Activated T-cell treated with anti-CD3 and anti-CD28 coated beads, Interleukin-2, amount 50 U/mL, for 24 hours (primary cell): Measurements from ENCODE around the gene CPZ.

Source experiments
- DNase-seq: peaks from one replicate; pipeline ENCODE4 v3.0.0-alpha.2; 2020
- H3K27ac Mint-ChIP-seq: 2 replicates; pipeline ENCODE4 v1.8.0; 2020; ENCODE audit warnings: mild to moderate bottlenecking, mixed read lengths
- H3K27me3 Mint-ChIP-seq: 2 replicates; pipeline ENCODE4 v1.8.0; 2020; ENCODE audit warnings: mixed read lengths
- H3K36me3 Mint-ChIP-seq: 2 replicates; pipeline ENCODE4 v1.8.0; 2020; ENCODE audit warnings: low read depth, mixed read lengths
- H3K4me1 Mint-ChIP-seq: 2 replicates; pipeline ENCODE4 v1.8.0; 2020; ENCODE audit warnings: low read depth, mixed read lengths
- H3K4me3 Mint-ChIP-seq: 2 replicates; pipeline ENCODE4 v1.8.0; 2020; ENCODE audit warnings: mild to moderate bottlenecking, moderate library complexity, mixed read lengths
- H3K9me3 Mint-ChIP-seq: 2 replicates; pipeline ENCODE4 v1.8.0; 2020; ENCODE audit warnings: mixed read lengths

The CPZ gene

GRCh38 chr4:8601556-8601955, 9.0 kb downstream of the CPZ start:
- Mint-ChIP-seq H3K9me3 (no peaks in the 10 kb centered on the region), H3K36me3 (no peaks in the 10 kb centered on the region), H3K27ac (no peak overlapping the region), H3K4me3 (no peak overlapping the region), H3K4me1 (no peaks in the 10 kb centered on the region), H3K27me3 (peaks cover 4% of the 10 kb centered on the region)
- no peak for DNase-seq

- no peaks in the 10 kb centered on the region for H3K36me3 Mint-ChIP-seq
These were observed 10.3 kb downstream of the CPZ start for GRCh38 chr4:8602686-8603430.

GRCh38 chr4:8603931-8604330, 11.4 kb downstream of the CPZ start:
- DNase-seq: no peak
- no peaks in the 10 kb centered on the region for H3K9me3 Mint-ChIP-seq
- peaks cover 4% of the 10 kb centered on the region for H3K27me3 Mint-ChIP-seq
- H3K4me3 Mint-ChIP-seq: no peak overlapping the region
- no peaks in the 10 kb centered on the region for H3K36me3 Mint-ChIP-seq
- H3K4me1 Mint-ChIP-seq: no peaks in the 10 kb centered on the region
- no peak overlapping the region for H3K27ac Mint-ChIP-seq

More at GRCh38 chr4:8602686-8603430, 10.3 kb downstream of the CPZ start:
- Mint-ChIP-seq H3K9me3 (no peaks in the 10 kb centered on the region), H3K4me3 (no peak overlapping the region), H3K27me3 (peaks cover 4% of the 10 kb centered on the region), H3K27ac (no peak overlapping the region), H3K4me1 (no peaks in the 10 kb centered on the region)
- no peak for DNase-seq

GRCh38 chr4:8605289-8605688, 12.7 kb downstream of the CPZ start:
- Mint-ChIP-seq H3K27ac (no peak overlapping the region), H3K4me3 (no peak overlapping the region), H3K36me3 (no peaks in the 10 kb centered on the region), H3K4me1 (no peaks in the 10 kb centered on the region), H3K9me3 (no peaks in the 10 kb centered on the region), H3K27me3 (peaks cover 3% of the 10 kb centered on the region)
- no peak for DNase-seq

- Mint-ChIP-seq H3K27ac (no peak overlapping the region), H3K36me3 (no peaks in the 10 kb centered on the region), H3K4me1 (no peaks in the 10 kb centered on the region), H3K4me3 (no peak overlapping the region), H3K27me3 (peaks cover 3% of the 10 kb centered on the region), H3K9me3 (no peaks in the 10 kb centered on the region)
- DNase-seq: no peak
These were observed 13.9 kb downstream of the CPZ start for GRCh38 chr4:8606476-8606875.

GRCh38 chr4:8606966-8607365, 14.4 kb downstream of the CPZ start:
- Mint-ChIP-seq H3K36me3 (no peaks in the 10 kb centered on the region), H3K9me3 (no peaks in the 10 kb centered on the region), H3K4me1 (no peaks in the 10 kb centered on the region), H3K27me3 (peaks cover 8% of the 10 kb centered on the region), H3K27ac (no peak overlapping the region), H3K4me3 (no peak overlapping the region)
- DNase-seq: no peak

GRCh38 chr4:8607603-8608481, 15.3 kb downstream of the CPZ start:
- Mint-ChIP-seq H3K36me3 (no peaks in the 10 kb centered on the region), H3K27ac (no peak overlapping the region)
- DNase-seq: peak; percentile 67

GRCh38 chr4:8608714-8609391, 16.3 kb downstream of the CPZ start:
- Mint-ChIP-seq H3K9me3 (no peaks in the 10 kb centered on the region), H3K4me1 (no peaks in the 10 kb centered on the region), H3K36me3 (no peaks in the 10 kb centered on the region), H3K27ac (no peak overlapping the region), H3K27me3 (peaks cover 8% of the 10 kb centered on the region), H3K4me3 (no peak overlapping the region)
- no peak for DNase-seq

More at GRCh38 chr4:8607603-8608481, 15.3 kb downstream of the CPZ start:
- no peaks in the 10 kb centered on the region for H3K4me1 Mint-ChIP-seq
- no peaks in the 10 kb centered on the region for H3K9me3 Mint-ChIP-seq
- H3K27me3 Mint-ChIP-seq: peaks cover 8% of the 10 kb centered on the region
- no peak overlapping the region for H3K4me3 Mint-ChIP-seq

- Mint-ChIP-seq H3K4me3 (no peak overlapping the region), H3K27ac (no peak overlapping the region), H3K4me1 (no peaks in the 10 kb centered on the region), H3K27me3 (peaks cover 8% of the 10 kb centered on the region), H3K9me3 (no peaks in the 10 kb centered on the region), H3K36me3 (no peaks in the 10 kb centered on the region)
- no peak for DNase-seq
These were observed 16.8 kb downstream of the CPZ start for GRCh38 chr4:8609406-8609805.

GRCh38 chr4:8609824-8610350, 17.3 kb downstream of the CPZ start:
- Mint-ChIP-seq H3K9me3 (no peaks in the 10 kb centered on the region), H3K27ac (no peak overlapping the region), H3K27me3 (peaks cover 8% of the 10 kb centered on the region), H3K4me1 (no peaks in the 10 kb centered on the region), H3K4me3 (no peak overlapping the region), H3K36me3 (no peaks in the 10 kb centered on the region)
- DNase-seq: no peak

- Mint-ChIP-seq H3K36me3 (no peaks in the 10 kb centered on the region), H3K4me1 (no peaks in the 10 kb centered on the region), H3K27ac (no peak overlapping the region), H3K9me3 (no peaks in the 10 kb centered on the region), H3K27me3 (peaks cover 8% of the 10 kb centered on the region), H3K4me3 (no peak overlapping the region)
- DNase-seq: no peak
These were observed 18.5 kb downstream of the CPZ start for GRCh38 chr4:8610858-8611616.

- no peaks in the 10 kb centered on the region for H3K36me3 Mint-ChIP-seq
These were observed 20.1 kb downstream of the CPZ start for GRCh38 chr4:8612646-8613045.

GRCh38 chr4:8613421-8614364, 21.1 kb downstream of the CPZ start:
- Mint-ChIP-seq H3K27ac (no peak overlapping the region), H3K4me1 (no peaks in the 10 kb centered on the region)

More at GRCh38 chr4:8612646-8613045, 20.1 kb downstream of the CPZ start:
- Mint-ChIP-seq H3K27ac (no peak overlapping the region), H3K9me3 (no peaks in the 10 kb centered on the region), H3K4me1 (no peaks in the 10 kb centered on the region), H3K4me3 (no peak overlapping the region), H3K27me3 (peaks cover 8% of the 10 kb centered on the region)
- no peak for DNase-seq

More at GRCh38 chr4:8613421-8614364, 21.1 kb downstream of the CPZ start:
- no peak overlapping the region for H3K4me3 Mint-ChIP-seq
- H3K9me3 Mint-ChIP-seq: no peaks in the 10 kb centered on the region
- H3K27me3 Mint-ChIP-seq: peaks cover 8% of the 10 kb centered on the region
- DNase-seq: no peak
- no peaks in the 10 kb centered on the region for H3K36me3 Mint-ChIP-seq
